Activated naive CD4-positive, alpha-beta T cell (primary cell): ENCODE results near the gene TAF4.

ENCODE experiments used
- DNase-seq, 4 experiments: peaks; one replicate each; lab custom pipeline; 2025; lab: John Stamatoyannopoulos, UW

TAF4 gene

DNA sequence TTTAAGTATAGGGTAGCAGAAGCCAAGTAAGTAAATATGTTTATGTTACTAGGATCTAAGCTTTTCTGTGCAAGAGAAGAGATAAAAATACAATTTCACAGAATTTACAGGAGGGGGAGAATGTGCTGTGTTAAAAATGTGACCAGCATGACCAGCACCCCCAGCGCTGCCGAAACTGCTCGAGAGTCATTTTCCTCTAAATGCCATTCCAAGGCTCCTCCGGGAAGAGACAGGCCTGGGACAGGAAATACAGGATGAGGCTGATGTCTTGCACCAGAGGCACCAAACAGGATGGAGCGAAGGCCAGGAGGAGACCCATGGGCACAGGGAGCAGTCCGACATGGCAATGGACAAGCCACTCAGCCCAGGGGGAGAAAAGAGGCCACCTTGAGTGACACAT is 21.1 kb downstream of the TAF4 start:
- DNase-seq = no peak

DNA sequence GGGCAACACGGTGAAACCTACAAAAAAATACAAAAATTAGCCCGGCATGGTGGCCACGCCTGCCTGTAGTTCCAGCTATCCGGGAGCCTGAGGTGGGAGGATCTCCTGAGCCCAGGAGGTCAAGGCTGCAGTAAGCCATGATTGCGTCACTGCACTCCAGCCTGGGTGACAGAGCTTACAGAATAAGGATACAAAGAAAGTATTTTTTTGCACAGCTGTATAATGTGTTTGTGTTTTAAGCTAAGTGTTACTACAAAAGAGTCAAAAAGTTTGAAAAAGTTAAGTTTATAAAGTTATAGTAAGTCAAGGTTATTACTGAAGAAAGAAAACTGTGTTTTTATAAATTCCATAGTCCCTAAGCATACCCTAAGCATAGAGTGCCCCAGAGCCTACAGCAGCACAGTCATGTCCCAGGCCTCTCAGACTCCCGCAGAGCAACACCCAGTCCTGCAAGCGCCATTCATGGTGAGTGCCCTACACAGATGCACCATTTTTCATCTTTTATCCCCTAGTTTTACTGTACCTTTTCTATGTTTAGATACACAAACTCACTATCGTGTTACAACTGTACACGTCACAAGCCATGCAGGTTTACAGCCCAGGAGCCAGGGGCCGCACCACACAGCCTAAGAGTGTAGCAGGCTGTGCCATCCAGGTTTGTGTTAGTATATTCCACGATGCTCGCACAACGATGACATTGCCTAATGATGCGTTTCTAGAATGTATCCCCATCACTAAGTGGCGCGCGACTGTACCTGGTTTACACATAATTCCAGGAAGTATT is 22.4 kb downstream of the TAF4 start:
- DNase-seq = no peak

DNA sequence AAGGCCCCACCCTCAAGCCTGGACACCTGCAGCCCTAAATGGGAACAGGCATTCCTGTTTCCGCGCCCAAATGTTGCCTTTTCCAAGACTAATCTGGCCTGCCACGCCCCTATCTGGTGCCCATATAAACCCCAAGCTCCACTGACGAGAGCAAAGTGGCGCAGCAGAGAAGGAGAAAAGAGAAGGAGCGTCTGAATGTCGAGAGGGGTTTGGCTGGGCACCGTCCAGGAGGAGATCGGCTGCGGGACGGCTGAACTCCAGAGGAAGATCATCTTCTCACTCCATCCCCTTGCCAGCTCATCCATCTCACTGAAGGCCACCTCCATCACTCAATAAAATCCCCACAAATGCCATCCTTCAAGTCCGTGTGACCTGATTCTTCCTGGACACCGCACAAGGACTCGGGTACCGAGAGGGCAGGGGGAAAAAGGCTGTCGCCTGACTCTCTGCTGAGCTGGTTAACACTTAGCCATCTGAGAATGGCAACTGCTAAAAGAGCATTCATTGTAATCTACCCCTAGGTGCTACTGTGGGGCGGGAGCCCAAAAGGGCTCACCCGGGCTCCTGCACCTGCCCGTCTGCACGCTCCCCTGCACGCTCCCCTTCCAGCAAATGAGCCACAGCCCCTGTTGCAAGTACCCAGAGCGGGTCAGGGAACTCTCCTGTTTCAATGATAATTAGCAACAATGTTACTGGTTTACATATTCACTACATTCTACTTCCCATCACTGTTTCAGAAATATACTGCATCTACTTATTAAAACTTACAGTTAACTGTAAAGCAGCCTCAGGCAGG is 23.5 kb downstream of the TAF4 start:
- DNase-seq = no peak

DNA sequence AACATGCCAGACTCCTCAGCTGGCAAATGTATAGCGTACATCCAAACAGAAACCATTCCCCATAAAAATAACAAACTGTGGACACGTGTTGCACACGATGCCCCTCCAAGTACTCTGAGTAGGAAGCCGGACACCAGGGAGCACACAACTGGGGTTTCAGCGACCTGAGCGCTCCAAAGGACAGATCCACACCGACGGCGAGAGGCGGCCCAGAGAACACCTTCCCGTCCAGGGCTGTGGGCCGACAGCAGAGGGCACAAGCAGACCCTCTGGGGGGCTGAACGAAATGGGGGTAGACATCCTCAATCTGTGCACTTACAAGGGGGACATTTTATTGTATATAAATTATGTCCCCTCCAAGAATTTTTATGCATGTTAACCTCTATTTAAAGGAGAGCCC is 24.7 kb downstream of the TAF4 start:
- DNase-seq = no peak

DNA sequence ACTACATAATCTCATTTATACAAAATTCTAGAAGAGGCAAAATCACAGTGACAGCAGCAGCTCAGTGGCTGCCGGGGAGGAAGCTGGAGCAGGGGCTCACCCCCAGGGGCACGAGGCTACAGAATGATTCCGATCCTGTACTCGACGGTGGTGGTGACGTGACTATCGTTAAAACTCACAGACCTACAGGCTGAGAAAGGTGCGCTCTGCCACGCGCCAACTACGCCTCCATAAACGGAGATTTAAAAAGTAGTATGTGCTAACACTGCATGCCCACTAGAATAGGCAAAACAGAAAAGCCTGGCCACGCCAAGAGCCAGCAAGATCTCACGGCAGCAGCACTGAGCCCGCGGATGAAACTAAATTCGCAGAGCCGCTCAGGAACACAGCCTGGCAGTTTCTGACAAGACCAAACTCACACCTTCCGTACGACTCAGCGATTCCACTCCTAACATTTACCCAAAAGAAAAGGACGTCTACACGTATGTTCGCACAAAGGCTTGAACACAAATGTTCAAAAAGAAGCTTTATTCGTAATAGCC is 25.2 kb downstream of the TAF4 start:
- no peak for DNase-seq

DNA sequence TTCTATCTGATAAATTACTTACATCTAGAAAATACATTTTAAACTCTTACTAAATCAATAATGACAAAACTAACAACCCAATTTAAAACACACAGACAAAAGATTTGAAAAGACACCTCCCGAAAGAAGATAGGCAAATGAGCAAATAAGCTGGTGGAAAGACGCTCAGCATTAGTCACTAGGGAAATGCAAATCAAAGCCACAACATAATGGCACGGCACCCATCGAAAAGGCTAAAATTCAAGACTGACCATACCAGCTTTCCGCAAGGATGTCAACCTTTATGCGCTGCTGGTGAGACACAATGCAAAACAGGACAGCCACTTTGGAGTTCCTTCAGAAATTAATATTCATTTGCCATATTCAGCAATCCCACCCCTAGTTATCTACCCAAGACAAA is 25.9 kb downstream of the TAF4 start:
- no peak for DNase-seq

DNA sequence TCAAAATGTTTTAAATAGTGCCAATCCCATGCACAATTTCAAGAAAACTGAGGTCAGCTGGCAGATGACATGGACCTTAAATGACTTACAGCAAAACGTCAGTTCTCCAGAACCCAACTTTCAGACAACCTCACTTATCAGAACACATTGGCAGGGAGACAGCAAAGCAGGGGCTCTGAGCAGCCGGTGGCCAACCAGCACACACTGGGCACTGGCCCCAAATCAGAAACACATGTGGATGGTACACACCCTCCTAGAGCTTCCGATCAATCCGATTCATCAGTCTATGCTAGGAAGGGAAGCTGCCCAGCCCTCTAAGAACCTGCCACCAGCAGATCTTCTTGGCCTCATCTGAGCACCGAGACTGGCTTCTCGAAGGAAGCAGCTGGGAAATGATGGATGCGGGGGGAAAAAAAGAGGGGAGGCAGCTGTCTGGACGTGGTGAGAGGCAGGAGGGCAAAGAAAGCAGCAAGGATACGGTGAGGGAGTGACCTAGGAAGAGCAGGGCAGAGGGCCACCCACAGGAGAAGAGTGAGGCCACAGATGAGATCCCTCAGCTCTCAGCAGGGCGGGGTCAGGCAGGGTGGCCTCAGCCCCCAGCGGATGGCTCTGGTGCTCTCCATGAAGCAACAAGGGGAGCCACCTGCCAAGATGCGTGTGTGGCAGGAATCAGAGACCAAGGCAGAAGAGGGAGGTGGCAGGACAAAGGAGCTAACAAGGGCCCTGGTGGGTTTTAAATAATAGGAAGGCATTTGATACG is 32.9 kb downstream of the TAF4 start:
- DNase-seq = no peak

DNA sequence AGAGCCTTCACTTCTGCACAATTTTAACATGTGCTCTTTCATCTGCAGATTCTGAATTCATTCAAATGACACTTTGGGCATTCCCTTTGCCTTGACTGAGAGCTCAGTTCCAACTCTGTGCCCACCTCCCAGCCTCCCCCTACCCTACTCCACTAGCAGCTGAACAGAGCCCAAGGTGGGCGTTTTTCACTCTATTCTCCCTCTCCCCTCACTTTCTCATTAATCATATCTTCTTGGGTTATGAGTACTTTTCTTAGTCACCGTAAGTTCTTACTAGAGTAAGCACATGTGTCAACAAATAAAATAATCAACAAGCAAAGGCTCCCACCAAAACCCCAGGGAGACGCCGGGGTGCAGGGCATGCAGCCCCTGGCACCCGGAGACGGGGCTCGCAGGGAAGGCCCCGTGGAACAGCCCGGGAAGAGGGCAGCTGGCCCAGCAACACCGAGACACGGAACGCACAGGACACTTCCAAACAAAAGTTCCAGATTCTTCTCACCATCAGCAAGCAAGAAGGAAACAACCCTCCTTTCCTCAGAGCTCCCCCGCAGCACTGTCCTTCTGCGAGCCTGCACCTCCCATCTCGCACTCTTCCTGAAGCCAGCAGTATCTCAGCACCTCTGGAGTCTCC is 34.1 kb downstream of the TAF4 start:
- no peak for DNase-seq

DNA sequence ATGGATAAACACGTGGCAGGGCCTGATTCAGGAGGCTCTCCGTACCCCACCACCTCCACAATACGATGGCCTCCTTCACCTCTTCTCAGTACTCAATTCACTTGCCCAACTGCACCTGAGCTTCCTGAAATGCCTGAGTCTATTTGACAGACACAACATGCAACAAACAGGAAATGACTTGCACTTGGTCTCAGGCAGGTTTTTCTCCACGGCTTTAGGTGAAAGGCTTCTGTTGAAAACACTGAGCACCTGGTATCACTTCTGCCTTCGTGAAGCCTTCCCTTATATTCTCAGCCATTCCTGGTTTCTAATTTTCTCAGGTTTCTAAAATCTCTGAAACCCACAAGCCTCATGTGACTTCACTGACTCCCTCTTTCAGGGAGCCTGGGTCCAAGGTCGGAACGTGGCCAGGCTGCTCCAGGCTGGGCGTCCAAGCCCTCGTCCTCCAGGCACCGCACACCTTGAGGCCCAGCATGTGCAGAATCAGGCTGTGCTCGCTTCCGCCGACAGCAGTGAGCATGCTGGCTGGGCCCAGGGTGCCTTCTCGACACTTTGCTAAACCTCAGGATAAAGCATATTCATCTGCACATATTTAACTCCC is 34.7 kb downstream of the TAF4 start:
- no peak for DNase-seq

DNA sequence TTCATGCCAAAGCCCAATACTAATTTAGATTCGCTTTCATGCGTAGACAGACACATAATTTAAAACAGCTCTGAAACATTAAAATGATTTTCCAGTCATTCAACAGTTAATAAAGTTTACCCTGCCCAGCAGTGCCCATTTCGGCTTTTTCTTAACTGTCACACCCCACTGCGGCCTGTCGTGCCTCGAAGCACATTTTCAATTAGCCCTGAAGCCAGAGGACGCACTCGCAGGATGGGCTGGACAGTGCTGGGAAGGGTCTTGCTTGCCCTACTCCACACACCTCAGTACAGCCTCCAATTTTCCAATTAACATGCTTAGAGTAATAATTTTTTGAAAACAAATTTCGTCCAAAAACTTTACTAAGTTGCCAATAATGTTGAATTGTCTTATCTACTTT is 35.3 kb downstream of the TAF4 start:
- no peak for DNase-seq

DNA sequence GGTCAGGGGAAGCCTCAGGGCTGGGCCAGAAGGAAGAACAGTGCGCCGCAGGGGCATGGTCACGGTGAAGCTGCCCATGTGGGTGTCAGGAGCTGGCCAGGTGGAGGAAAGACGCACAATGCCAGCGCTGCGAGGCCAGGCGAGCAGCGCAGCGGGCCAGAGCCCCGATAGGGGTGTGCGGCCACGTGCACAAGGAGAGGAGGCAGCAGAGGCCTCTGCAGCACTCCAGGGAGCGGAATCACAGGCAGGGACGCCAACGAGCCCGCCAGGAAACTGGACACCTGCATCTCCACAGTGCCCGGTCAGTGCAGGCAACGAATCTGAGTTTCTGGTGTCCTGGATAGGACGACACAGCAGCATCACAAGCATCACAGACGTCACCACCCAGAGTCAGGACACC is 35.7 kb downstream of the TAF4 start:
- DNase-seq = no peak

DNA sequence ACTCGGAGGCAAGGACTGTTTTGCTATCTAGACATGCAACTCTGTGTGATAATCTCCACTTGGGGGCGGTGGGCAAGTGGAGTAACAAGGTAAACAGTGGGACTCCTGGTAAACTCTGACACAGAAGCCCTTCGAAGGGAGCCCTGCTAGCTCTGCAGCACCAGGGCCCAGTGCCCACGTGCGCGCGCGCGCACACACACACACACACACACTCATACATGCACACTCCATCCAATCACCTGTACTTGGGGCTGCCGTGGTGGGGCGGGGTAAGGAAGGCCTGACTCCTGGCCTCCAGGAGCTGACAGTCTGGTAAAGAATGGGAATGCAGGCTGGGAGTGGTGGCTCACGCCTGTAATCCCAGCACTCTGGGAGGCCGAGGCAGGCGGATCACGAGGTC is 36.4 kb downstream of the TAF4 start:
- DNase-seq = no peak

DNA sequence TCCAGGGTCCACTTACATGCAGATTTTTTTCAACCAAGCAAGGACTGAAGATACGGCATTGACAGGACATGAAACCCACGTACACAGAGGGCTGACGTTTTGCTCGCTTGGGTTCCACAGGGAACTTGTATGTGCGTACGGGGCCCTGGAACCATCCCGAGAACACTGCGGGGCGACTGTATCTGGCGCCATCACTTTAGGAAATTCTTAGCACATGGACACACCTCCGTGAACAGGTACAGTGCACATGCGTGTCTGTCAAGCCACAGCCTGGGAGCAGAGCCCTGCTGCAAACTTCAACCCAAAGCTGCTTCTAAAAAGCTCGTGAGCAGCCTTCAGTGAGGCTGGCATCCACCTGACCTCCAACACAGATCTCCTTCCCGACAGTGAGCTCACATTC is 37.3 kb downstream of the TAF4 start:
- no peak for DNase-seq

DNA sequence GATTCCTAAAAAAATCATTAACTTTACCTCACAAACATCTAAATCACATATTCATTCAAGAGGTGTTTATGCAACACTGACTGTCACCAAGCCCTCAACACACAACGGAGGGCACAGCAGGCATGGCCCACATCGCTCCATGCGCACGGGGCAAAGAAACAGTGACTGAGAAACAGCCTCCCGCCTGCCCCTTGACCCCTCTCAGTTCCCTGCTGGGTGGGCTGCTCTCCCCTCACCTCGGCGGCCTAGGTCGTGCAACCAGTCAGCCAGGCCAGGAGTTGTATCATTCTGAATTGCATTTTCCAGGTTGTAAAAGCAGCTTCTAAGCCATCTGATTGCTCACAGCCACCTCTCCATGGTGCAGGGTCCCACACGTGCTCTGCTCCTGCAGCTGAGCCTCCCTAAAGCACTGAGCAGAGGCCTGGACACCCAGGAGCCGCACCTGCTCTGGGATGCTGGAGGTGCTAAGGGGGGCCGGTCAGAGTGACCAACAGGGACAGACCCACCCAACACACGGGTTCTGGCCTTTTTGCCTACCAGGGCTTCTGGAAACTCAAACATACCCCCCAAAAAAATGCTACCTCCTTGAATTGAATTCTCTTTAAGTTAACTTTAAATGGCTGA is 37.9 kb downstream of the TAF4 start:
- no peak for DNase-seq

DNA sequence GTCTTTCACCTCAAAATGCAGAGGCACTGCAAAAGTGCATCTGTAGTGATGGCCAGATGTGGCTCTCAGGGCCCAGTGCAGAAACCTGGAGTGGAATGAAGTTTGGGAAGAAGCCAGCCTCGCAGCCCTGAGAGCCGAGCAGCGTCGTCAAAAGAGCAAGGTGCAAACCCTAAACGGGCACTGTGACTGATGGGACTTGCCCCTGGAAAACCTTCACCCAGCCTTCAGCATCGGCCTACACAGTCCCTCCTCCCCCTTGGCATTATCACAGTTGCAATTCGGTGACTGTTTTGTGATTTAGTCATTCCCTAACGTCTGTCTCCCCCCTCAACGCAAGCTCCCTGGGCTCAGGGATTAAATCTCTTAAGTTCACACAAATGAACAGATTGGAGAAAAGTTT is 38.6 kb downstream of the TAF4 start:
- no peak for DNase-seq

DNA sequence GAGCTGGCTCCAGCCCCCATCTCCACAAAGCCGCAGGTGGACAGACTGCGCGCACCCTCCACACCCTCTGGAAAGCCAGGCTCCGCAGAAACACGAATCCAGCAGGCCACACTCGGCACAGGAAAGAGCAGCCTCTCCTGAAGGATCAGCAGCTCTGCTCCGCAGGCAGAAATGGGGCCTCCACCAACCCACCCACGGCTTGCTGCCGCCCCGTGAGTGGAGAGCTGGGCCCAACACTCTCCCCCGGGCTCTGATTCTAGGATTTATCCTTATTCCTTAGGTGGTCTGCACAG is 39.2 kb downstream of the TAF4 start:
- no peak for DNase-seq

DNA sequence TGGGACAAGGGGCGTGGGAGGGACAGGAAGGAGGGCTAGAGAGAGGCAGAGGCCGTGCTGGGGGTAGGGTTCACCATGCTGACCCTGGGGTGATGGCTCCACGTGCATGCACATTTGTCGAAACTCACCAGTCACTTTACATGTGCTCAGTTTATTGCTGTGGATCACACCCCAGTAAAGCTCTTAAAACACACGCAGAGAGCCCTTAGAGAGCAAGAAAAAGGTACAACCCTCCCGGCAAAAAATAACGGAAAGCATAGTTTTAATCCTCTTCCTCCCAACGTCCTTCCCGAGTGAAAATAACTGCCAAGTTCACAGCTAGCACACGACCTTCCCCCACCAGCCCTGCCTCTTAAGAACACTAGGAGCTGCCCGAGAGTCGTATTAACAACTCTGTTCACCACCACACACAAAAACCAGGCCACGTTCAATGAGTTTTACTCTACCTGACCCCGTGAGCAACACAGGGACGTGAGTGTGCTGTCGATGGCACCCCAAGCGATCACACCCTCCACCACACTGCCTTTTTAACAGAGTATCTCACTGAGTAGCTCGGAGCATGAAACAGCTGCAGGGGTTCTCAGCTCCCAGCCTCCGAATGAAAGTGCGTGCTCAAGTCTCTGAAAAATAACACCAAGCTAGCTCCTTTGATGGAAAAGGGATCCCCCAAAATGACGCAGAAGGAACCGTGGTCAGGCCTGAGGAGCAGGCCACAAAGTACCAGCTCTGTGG is 39.7 kb downstream of the TAF4 start:
- peak in 1 of 4 experiments; percentile 9 for DNase-seq

DNA sequence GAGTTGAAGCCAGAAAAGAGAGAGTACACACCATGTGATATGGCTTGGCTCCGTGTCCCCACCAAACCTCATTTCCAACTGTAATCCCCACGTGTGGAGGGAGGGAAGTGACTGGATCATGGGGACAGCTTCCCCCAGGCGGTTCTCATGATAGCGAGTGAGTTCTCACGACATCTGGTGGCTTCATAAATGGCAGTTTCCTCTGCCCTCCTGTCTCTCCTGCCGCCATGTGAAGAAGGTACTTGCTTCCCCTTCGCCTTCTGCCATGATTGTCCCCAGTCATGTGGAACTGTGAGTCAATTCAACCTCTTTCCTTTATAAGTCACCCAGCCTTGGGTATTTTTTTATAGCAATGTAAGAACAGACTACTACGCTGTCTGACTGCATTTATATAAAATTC is 40.3 kb downstream of the TAF4 start:
- no peak for DNase-seq

DNA sequence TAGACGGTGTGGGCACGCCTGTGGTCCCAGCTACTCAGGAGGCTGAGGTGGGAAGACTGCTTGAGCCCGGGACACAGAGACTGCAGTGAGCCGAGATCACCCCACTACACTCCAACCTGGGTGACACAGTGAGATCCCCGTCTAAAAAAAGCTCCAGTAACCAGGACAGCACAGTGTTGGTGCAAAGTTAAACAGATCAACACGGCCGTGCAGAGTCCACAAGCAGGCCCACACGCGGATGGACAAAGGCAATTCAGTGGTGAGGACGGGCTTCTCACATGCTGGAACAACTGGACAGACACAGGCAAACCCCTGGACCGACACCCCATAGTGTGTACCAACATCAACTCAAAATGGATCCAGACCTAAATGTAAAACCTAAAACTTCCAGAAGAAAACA is 41.7 kb downstream of the TAF4 start:
- no peak for DNase-seq

DNA sequence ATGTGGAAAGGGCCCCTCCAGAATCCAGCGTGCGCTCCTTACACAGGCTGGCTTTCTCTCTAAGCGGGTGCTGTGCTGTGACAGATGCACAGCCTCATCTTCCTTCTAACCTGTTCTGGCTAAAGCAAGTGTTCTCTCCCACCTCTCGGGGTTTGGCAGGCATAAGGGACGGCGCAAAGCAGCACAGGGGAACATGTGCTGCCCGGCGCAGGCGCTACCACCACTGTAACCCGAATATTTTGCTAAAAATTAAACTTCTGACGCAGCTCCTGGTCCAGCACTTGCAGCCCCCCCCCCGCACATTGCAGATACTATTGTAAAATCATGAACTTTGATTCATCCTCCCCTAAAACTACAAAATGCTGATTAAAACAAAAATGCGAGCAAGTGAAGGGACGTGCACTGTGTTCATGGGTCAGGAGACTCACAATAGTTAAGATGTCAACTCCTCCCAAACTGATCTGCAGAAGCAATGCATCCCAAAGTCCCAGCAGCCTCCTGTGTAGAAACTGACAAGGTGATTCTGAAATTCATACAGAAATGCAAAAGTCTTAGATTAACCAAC is 43.0 kb downstream of the TAF4 start:
- no peak for DNase-seq
